HCT116 (cell line): ENCODE data around the gene NUMB. TPM values are rescaled to one million over a fixed set of nuclear protein-coding genes. Genes with fewer than 3 reads are reported as not detected.

ENCODE experiments used
- ATAC-seq: fragments of 200-7000 bp; cut with Tn5 transposase; 2 replicates; pipeline ENCODE4 v1.9.1; 2020; ENCODE audit warnings: mild to moderate bottlenecking, moderate library complexity
- BruUV-seq: library from RNA; stranded (reverse); fragments of 400-500 nt; replicated peaks from 2 replicates; lab custom pipeline; 2021; lab: Mats Ljungman, UMichigan
- CTCF ChIA-PET: fragments of 300-600 bp; sonication (Branson Sonifier 250); formaldehyde crosslinking; loops from one replicate; lab custom pipeline; 2021; ENCODE audit warnings: antibody characterized with exemption; lab: Charles Lee
- POLR2A ChIA-PET: fragments of 300-600, 350-600 bp; sonication (Branson Sonifier 250); formaldehyde crosslinking; loops from one replicate; lab custom pipeline; 2021; ENCODE audit warnings: antibody characterized with exemption; lab: Charles Lee
- RAD21 ChIA-PET, 2 experiments: fragments of 300-600 bp; sonication (Branson Sonifier 250); formaldehyde crosslinking; loops; one replicate each; lab custom pipeline; 2023; ENCODE audit warnings: low total read pairs in 2 of 2; ENCODE audit not compliant: uncharacterized antibody in 2 of 2, unreplicated experiment in 2 of 2, low non-redundant PET in 1 of 2; lab: Charles Lee
- DNase-seq: peaks from one replicate; pipeline ENCODE4 v3.0.0-alpha.2; 2010; ENCODE audit warnings: low read depth, low spot score
- H2AFZ ChIP-seq: fragments of 200-600 bp; shearing (Covaris generic), sonication (generic); 2 replicates; pipeline ENCODE4 v1.6.1; 2017; ENCODE audit warnings: low read depth, mixed run types, mixed read lengths, antibody characterized with exemption, low read length; ENCODE audit not compliant: poor library complexity, severe bottlenecking
- H3K27ac ChIP-seq: 2 replicates; pipeline ENCODE4 v1.5.1; 2012; ENCODE audit warnings: low read depth, low read length
- H3K27me3 ChIP-seq: fragments of 200-600 bp; sonication (generic); 2 replicates; pipeline ENCODE4 v1.6.1; 2016; ENCODE audit warnings: mixed run types, low read length, mixed read lengths; ENCODE audit not compliant: insufficient read depth
- H3K36me3 ChIP-seq, 2 experiments: fragments of 200-500 bp in 1 of 2; fragments of 200-600 bp in 1 of 2; sonication (Bioruptor generic) in 1 of 2; sonication (generic) in 1 of 2; 2 replicates each; pipeline versions ENCODE4 v1.5.1 to v1.6.1; 2014 to 2016; ENCODE audit warnings: low read length in 2 of 2, inconsistent platforms in 1 of 2, mixed read lengths in 1 of 2, mixed run types in 1 of 2; ENCODE audit not compliant: insufficient read depth in 2 of 2, control insufficient read depth in 1 of 2
- H3K4me1 ChIP-seq, 2 experiments: fragments of 200-600 bp in 1 of 2; sonication (generic) in 1 of 2; 2 replicates each; pipeline versions ENCODE4 v1.5.1 to v1.6.1; 2012 to 2017; ENCODE audit warnings: low read length in 2 of 2, inconsistent platforms in 1 of 2, mild to moderate bottlenecking in 1 of 2, mixed read lengths in 1 of 2, mixed run types in 1 of 2, moderate library complexity in 1 of 2; ENCODE audit not compliant: insufficient read depth in 2 of 2, control insufficient read depth in 1 of 2
- H3K4me2 ChIP-seq: fragments of 200-600 bp; sonication (generic); 2 replicates; pipeline ENCODE4 v1.6.1; 2017; ENCODE audit warnings: mixed run types, low read length, mixed read lengths
- H3K4me3 ChIP-seq, 2 experiments: fragments of 200-600 bp in 1 of 2; sonication (generic) in 1 of 2; replicated peaks in 1 of 2; 2 replicates each; pipeline ENCODE4 v1.5.1; 2011 to 2016; ENCODE audit warnings: low read length in 2 of 2, control low read depth in 1 of 2, low read depth in 1 of 2, mild to moderate bottlenecking in 1 of 2, mixed read lengths in 1 of 2, mixed run types in 1 of 2
- H3K79me2 ChIP-seq: fragments of 200-600 bp; sonication (generic); 2 replicates; pipeline ENCODE4 v1.6.1; 2017; ENCODE audit warnings: mild to moderate bottlenecking, mixed run types, low read length, moderate library complexity, mixed read lengths; ENCODE audit not compliant: insufficient read depth
- H3K9ac ChIP-seq: fragments of 200-600 bp; sonication (generic); 2 replicates; pipeline ENCODE4 v1.6.1; 2016; ENCODE audit warnings: low read length, mixed read lengths
- H3K9me2 ChIP-seq: fragments of 200-600 bp; sonication (generic), shearing (Covaris generic); 2 replicates; pipeline ENCODE4 v1.6.1; 2017; ENCODE audit warnings: mixed run types, mild to moderate bottlenecking, moderate library complexity; ENCODE audit not compliant: insufficient read depth
- H3K9me3 ChIP-seq, 2 experiments: fragments of 200-500 bp in 1 of 2; fragments of 200-600 bp in 1 of 2; sonication (Bioruptor generic) in 1 of 2; sonication (generic) in 1 of 2; 2 replicates each; pipeline ENCODE4 v1.6.1; 2014 to 2017; ENCODE audit warnings: low read length in 2 of 2, mixed read lengths in 2 of 2, inconsistent platforms in 1 of 2, low read depth in 1 of 2, mild to moderate bottlenecking in 1 of 2, mixed run types in 1 of 2, moderate library complexity in 1 of 2; ENCODE audit not compliant: control insufficient read depth in 1 of 2, insufficient read depth in 1 of 2
- H4K20me1 ChIP-seq: fragments of 200-600 bp; sonication (generic), shearing (Covaris generic); 2 replicates; pipeline ENCODE4 v1.6.1; 2017; ENCODE audit warnings: mixed run types, mild to moderate bottlenecking, moderate library complexity; ENCODE audit not compliant: insufficient read depth
- EZH2 ChIP-seq: fragments of 200-600 bp; sonication (generic); IDR thresholded peaks from 2 replicates; pipeline ENCODE4 v1.6.1; 2017; ENCODE audit warnings: antibody characterized with exemption, mixed run types
- EZH2phosphoT487 ChIP-seq: fragments of 200-600 bp; IDR thresholded peaks from 2 replicates; pipeline ENCODE4 v1.6.1; 2018; ENCODE audit warnings: antibody characterized with exemption, borderline replicate concordance
- FOSL1 ChIP-seq: IDR thresholded peaks from 2 replicates; pipeline ENCODE4 v1.6.1; 2012; ENCODE audit warnings: low read depth
- JUND ChIP-seq: IDR thresholded peaks from 2 replicates; pipeline ENCODE4 v1.6.1; 2012
- POLR2A ChIP-seq: IDR thresholded peaks from 2 replicates; pipeline ENCODE4 v1.7.0; 2011; ENCODE audit warnings: borderline replicate concordance; ENCODE audit not compliant: insufficient read depth, insufficient read length; ENCODE audit errors: extremely low read depth
- POLR2AphosphoS5 ChIP-seq: IDR thresholded peaks from 2 replicates; pipeline ENCODE4 v1.6.1; 2011; ENCODE audit warnings: mild to moderate bottlenecking, low read depth, low read length, moderate library complexity
- RAD21 ChIP-seq: IDR thresholded peaks from 2 replicates; pipeline ENCODE4 v1.6.1; 2012; ENCODE audit warnings: low read depth, mild to moderate bottlenecking
- SIN3A ChIP-seq: IDR thresholded peaks from 2 replicates; pipeline ENCODE4 v1.6.1; 2012; ENCODE audit warnings: low read depth
- SRF ChIP-seq: IDR thresholded peaks from 2 replicates; pipeline ENCODE4 v1.6.1; 2012; ENCODE audit warnings: low read depth
- YY1 ChIP-seq: IDR thresholded peaks from 2 replicates; pipeline ENCODE4 v1.6.1; 2011; ENCODE audit warnings: low read length, low read depth, moderate library complexity, mild to moderate bottlenecking; ENCODE audit not compliant: insufficient replicate concordance; ENCODE audit errors: extremely low read depth
- ZFX ChIP-seq: fragments of 450-650 bp; IDR thresholded peaks from 2 replicates; pipeline ENCODE4 v1.6.1; 2017
- intact Hi-C: fragments of 100-400 bp; cut with micrococcal nuclease; formaldehyde crosslinking; loops from 2 replicates; pipeline ENCODE4 v1.10.0; 2022
- total RNA-seq: library from RNA; stranded (reverse); gene quantifications from one replicate; pipeline ENCODE4 v1.2.1, GENCODE V29; 2021; ENCODE audit not compliant: unreplicated experiment
- TF ChIP-seq, protein P1 (sequence below): IDR thresholded peaks from 2 replicates; pipeline ENCODE4 v1.6.1; 2012; ENCODE audit warnings: low read depth
- TF ChIP-seq, protein P2 (sequence below): IDR thresholded peaks from 2 replicates; pipeline ENCODE4 v1.6.1; 2012
- TF ChIP-seq, protein P3 (sequence below): IDR thresholded peaks from 2 replicates; pipeline ENCODE4 v1.6.1; 2011; ENCODE audit warnings: mild to moderate bottlenecking, low read length, moderate library complexity; ENCODE audit not compliant: insufficient replicate concordance; ENCODE audit errors: extremely low read depth

NUMB gene
- total RNA-seq, 1 experiment from 2014 or later, result 43.0 TPM

DNA sequence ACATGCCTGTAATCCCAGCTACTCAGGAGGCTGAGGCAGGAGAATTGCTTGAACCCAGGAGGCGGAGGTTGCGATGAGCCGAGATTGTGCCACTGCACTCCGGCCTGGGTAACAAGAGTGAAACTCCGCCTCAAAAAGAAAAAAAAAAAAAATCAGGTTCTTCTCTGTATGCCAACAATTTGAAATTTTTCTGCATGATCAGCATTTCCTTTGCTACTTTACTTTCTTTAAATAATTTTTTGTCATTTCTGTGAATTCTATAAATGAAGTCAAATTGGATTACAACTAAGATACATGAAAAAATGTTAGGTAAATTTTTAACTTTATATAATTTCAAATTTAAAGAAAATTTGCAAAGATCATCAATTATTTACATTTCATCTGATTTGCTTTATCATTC, 87.8 kb downstream of the NUMB start:
- no peak for DNase-seq
- POLR2A ChIA-PET, result no interaction called here
- intact Hi-C loops, result no loop called here

DNA sequence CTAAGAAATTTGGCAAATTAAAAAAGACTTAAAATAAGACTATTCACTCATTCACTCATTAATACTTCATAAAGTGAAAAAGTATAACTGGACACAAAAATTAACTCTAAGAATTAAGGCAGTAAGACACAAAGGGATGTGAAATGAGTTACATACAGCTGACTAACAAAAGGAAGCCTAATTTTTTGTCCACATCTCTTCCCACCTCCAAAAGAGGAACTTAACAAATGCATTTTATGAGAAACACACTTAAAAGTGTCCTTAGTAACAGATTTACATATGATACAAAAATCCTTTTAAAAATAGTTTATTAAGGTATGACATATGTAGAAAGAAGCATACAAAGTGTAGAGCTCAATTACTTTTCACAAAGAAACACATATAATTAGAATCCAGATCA, 88.9 kb downstream of the NUMB start:
- no TSS peak for BruUV-seq
- Histone ChIP-seq H3K9me2 (no peaks in the 10 kb centered on the region), H3K4me2 (no peak overlapping the region)
- TF ChIP-seq POLR2A, result no peak
- no peak for TF ChIP-seq EZH2
- TF ChIP-seq YY1, result no peak
- no peak for TF ChIP-seq POLR2AphosphoS5
- no peak for TF ChIP-seq EZH2phosphoT487
- TF ChIP-seq SIN3A, result no peak
- TF ChIP-seq, protein P1, sequence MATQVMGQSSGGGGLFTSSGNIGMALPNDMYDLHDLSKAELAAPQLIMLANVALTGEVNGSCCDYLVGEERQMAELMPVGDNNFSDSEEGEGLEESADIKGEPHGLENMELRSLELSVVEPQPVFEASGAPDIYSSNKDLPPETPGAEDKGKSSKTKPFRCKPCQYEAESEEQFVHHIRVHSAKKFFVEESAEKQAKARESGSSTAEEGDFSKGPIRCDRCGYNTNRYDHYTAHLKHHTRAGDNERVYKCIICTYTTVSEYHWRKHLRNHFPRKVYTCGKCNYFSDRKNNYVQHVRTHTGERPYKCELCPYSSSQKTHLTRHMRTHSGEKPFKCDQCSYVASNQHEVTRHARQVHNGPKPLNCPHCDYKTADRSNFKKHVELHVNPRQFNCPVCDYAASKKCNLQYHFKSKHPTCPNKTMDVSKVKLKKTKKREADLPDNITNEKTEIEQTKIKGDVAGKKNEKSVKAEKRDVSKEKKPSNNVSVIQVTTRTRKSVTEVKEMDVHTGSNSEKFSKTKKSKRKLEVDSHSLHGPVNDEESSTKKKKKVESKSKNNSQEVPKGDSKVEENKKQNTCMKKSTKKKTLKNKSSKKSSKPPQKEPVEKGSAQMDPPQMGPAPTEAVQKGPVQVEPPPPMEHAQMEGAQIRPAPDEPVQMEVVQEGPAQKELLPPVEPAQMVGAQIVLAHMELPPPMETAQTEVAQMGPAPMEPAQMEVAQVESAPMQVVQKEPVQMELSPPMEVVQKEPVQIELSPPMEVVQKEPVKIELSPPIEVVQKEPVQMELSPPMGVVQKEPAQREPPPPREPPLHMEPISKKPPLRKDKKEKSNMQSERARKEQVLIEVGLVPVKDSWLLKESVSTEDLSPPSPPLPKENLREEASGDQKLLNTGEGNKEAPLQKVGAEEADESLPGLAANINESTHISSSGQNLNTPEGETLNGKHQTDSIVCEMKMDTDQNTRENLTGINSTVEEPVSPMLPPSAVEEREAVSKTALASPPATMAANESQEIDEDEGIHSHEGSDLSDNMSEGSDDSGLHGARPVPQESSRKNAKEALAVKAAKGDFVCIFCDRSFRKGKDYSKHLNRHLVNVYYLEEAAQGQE, result no peak
- TF ChIP-seq, protein P2, sequence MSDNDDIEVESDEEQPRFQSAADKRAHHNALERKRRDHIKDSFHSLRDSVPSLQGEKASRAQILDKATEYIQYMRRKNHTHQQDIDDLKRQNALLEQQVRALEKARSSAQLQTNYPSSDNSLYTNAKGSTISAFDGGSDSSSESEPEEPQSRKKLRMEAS, result no peak
- TF ChIP-seq, protein P3, sequence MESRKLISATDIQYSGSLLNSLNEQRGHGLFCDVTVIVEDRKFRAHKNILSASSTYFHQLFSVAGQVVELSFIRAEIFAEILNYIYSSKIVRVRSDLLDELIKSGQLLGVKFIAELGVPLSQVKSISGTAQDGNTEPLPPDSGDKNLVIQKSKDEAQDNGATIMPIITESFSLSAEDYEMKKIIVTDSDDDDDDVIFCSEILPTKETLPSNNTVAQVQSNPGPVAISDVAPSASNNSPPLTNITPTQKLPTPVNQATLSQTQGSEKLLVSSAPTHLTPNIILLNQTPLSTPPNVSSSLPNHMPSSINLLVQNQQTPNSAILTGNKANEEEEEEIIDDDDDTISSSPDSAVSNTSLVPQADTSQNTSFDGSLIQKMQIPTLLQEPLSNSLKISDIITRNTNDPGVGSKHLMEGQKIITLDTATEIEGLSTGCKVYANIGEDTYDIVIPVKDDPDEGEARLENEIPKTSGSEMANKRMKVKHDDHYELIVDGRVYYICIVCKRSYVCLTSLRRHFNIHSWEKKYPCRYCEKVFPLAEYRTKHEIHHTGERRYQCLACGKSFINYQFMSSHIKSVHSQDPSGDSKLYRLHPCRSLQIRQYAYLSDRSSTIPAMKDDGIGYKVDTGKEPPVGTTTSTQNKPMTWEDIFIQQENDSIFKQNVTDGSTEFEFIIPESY, result no peak
- no peak for TF ChIP-seq JUND
- no peak for TF ChIP-seq SRF
- TF ChIP-seq ZFX, result no peak
- TF ChIP-seq FOSL1, result no peak
- TF ChIP-seq, all 23 proteins: peak for 0
- Histone ChIP-seq H3K9me3 (no peaks in the 10 kb centered on the region), H3K27ac (no peak overlapping the region), H2AFZ (no peak overlapping the region), H3K4me3 (no peak overlapping the region), H3K4me1 (no peaks in the 10 kb centered on the region), H3K36me3 (no peaks in the 10 kb centered on the region), H3K9ac (no peak overlapping the region), H3K27me3 (no peaks in the 10 kb centered on the region), H3K79me2 (no peaks in the 10 kb centered on the region), H4K20me1 (no peaks in the 10 kb centered on the region)
- ChIA-PET POLR2A (no interaction called here), CTCF (no interaction called here), RAD21 (no interaction called here)
- ATAC-seq, result no peak
- intact Hi-C loops, result no loop called here
- DNase-seq, result no peak

More for the DNA sequence above, 87.8 kb downstream of the NUMB start:
- no TSS peak for BruUV-seq
- no peaks in the 10 kb centered on the region for H3K27me3 ChIP-seq
- no peaks in the 10 kb centered on the region for H3K9me3 ChIP-seq
- no peaks in the 10 kb centered on the region for H3K79me2 ChIP-seq
- no peak overlapping the region for H3K27ac ChIP-seq
- no peaks in the 10 kb centered on the region for H3K36me3 ChIP-seq
- no peak overlapping the region for H2AFZ ChIP-seq
- no peak overlapping the region for H3K9ac ChIP-seq
- no peaks in the 10 kb centered on the region for H3K4me1 ChIP-seq
- H3K9me2 ChIP-seq, result no peaks in the 10 kb centered on the region
- RAD21 ChIA-PET, result no interaction called here
- no peaks in the 10 kb centered on the region for H4K20me1 ChIP-seq
- no peak overlapping the region for H3K4me2 ChIP-seq
- no peak overlapping the region for H3K4me3 ChIP-seq
- TF ChIP-seq RAD21 (no peak), SIN3A (no peak)
- TF ChIP-seq, all 23 proteins: peak for 0
- no peak for ATAC-seq
- CTCF ChIA-PET, result no interaction called here
